ENCODE data around the gene PRRC2C. TPM values are rescaled to one million over a fixed set of nuclear protein-coding genes. Genes with fewer than 3 reads are reported as not detected.

PRRC2C gene
- total and polyA plus RNA-seq, 2 experiments from 2014 or later = 70.0 to 83.3 TPM

DNA sequence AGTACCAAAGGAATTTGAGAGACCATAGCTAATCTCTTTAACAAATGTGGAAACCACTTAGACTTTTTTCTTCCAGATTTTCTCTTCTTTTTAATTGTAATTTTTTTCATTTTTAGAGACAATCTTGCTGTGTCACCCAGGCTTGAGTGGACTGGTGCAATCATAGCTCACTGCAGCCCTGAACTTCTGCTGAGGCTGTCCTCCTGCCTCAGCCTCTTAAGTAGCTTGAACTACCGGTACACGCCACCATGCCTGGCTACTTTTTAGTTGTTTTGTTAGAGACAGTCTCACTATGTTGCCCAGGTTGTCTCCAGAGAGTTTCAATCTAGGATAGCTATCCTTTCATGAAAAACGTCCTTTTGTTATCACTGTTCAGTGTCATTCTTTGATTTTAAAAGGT, 15.0 kb downstream of the PRRC2C start:
- no peak overlapping the region for H3K4me3 ChIP-seq
- H3K4me1 ChIP-seq (ENCODE audit: low read depth) = no peaks in the 10 kb centered on the region
- DNase-seq (ENCODE audit: low read depth in 1 of 2, low spot score in 1 of 2) = no peak
- H3K27ac ChIP-seq = no peak overlapping the region
- H3K27me3 ChIP-seq = no peaks in the 10 kb centered on the region
- no peaks in the 10 kb centered on the region for H3K9me3 ChIP-seq (ENCODE audit: low read depth)
- H3K36me3 ChIP-seq = no peaks in the 10 kb centered on the region
- TF ChIP-seq, protein P1, sequence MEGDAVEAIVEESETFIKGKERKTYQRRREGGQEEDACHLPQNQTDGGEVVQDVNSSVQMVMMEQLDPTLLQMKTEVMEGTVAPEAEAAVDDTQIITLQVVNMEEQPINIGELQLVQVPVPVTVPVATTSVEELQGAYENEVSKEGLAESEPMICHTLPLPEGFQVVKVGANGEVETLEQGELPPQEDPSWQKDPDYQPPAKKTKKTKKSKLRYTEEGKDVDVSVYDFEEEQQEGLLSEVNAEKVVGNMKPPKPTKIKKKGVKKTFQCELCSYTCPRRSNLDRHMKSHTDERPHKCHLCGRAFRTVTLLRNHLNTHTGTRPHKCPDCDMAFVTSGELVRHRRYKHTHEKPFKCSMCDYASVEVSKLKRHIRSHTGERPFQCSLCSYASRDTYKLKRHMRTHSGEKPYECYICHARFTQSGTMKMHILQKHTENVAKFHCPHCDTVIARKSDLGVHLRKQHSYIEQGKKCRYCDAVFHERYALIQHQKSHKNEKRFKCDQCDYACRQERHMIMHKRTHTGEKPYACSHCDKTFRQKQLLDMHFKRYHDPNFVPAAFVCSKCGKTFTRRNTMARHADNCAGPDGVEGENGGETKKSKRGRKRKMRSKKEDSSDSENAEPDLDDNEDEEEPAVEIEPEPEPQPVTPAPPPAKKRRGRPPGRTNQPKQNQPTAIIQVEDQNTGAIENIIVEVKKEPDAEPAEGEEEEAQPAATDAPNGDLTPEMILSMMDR (IDR thresholded peaks at IDR 0.05; ENCODE audit: low read depth, low read length) = no peak

DNA sequence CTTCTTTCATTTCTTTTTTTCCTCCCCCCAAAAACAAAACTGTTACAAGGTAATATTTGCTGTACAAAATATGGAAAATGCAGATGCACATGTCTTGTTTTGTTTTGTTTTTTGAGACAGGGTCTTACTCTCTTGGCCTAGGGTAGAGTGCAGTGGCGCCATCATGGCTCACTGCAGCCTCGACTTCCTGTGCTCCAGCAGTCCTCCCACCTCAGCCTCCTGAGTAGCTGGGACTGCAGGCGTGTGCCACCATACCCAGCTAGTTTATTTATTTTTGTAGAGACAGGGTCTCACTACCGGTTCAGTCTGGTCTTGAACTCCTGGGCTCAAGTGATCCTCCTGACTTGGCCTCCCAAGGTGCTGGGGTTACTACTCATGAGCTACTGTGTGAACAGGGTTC, 15.5 kb downstream of the PRRC2C start:
- Histone ChIP-seq H3K27ac (no peak overlapping the region), H3K4me3 (no peak overlapping the region), H3K9me3 (ENCODE audit: low read depth) (no peaks in the 10 kb centered on the region), H3K36me3 (no peaks in the 10 kb centered on the region), H3K4me1 (ENCODE audit: low read depth) (peaks cover under 1% of the 10 kb centered on the region), H3K27me3 (no peaks in the 10 kb centered on the region)
- TF ChIP-seq, protein P1 (IDR thresholded peaks at IDR 0.05; ENCODE audit: low read depth, low read length) = no peak
- DNase-seq (ENCODE audit: low read depth in 1 of 2, low spot score in 1 of 2) = no peak

DNA sequence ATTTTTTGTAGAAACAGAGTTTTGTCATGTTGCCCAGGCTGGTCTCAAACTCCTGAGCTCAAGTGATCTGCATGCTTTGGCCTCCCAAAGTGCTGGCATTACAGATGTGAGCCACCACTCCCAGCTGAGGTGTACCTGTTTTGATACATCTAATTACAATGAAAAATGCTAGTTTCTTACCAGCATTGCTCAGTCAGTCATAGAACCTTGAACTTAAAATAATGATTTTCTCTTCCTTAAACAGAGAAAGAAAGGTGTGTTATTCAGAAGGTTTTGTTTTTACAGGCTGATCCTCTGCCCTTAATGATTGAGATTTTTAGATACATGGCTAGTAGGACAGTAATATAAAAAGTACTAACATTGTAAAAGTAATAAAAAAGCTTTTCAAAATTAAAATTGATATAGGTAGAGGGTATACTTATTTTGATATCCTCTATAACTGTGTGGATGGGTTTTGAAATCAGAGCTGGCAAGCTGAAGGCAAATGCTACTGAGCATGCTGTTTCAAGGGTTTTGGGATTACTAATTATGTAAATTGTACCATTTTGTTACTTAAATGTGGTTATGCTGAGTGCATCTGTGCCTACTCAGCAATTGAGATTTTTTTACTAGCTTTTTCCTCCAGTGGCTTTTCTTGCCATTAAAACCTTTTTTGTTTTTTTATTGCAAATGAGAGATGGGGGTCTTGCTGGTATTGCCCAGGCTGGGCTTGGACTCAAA, 16.1 kb downstream of the PRRC2C start:
- no peak for DNase-seq (ENCODE audit: low read depth in 1 of 2, low spot score in 1 of 2)
- TF ChIP-seq, protein P1 (IDR thresholded peaks at IDR 0.05; ENCODE audit: low read depth, low read length) = no peak
- Histone ChIP-seq H3K27me3 (no peaks in the 10 kb centered on the region), H3K4me1 (ENCODE audit: low read depth) (peaks cover 7% of the 10 kb centered on the region), H3K9me3 (ENCODE audit: low read depth) (no peaks in the 10 kb centered on the region), H3K27ac (no peak overlapping the region), H3K36me3 (no peaks in the 10 kb centered on the region), H3K4me3 (no peak overlapping the region)

DNA sequence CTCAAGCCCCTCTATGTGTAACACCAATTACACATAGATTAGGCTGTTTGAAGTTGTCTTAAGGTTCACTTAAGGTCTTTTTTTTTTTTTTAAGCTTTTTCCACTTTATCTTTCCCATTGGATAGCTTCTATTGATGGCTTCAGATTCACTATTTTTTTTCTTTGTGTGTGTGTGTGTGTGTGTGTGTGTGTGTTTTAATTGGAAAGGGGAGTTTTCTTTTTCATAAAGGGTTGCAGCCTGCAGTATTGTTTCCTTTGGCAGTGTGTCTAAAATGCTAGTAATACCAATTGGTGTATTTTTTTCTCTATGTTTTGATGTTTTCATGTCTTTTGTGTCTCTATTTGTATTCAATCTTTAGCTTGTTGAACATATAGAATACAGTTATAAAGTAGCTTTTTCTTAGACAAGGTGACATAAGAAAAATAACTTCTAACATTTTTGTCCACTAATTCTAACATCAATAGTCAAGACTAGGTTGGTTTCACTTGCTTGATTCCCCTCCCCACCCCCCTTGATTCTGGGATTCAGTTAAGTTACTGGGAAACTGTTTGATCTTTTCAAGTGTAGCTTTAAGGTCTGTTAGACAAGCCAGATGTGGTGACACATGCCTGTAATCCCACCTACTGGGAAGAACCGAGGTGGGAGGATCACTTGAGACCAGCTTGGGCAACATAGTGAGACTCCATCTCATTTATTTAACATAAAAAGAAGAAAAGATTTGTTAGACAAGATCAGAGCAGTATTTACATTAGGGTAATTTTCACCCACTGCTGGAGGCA, 21.4 kb downstream of the PRRC2C start:
- Histone ChIP-seq H3K27ac (peak overlapping the region; percentile 34), H3K9me3 (ENCODE audit: low read depth) (no peaks in the 10 kb centered on the region), H3K4me1 (ENCODE audit: low read depth) (peaks cover 13% of the 10 kb centered on the region), H3K27me3 (no peaks in the 10 kb centered on the region), H3K36me3 (no peaks in the 10 kb centered on the region), H3K4me3 (no peak overlapping the region)
- TF ChIP-seq, protein P1 (IDR thresholded peaks at IDR 0.05; ENCODE audit: low read depth, low read length) = no peak
- DNase-seq (ENCODE audit: low read depth in 1 of 2, low spot score in 1 of 2) = peak in 1 of 2 donors; percentile 17

DNA sequence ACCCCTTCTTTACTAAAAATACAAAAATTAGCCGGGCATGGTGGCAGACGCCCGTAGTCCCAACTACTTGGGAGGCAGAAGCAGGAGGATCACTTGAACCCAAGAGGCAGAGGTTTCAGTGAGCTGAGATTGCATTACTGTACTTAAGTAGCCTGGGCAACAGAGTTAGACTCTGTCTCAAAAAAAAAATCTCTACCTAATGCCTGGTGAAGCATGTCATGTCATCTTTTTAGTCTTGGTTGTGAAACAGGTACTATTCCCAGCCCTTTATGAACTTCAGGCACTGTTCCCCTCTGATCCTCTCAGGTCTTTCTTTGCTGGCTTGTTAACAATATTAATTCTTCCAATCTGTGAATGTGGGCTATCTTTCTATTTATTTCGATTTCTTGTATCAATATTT, 22.1 kb downstream of the PRRC2C start:
- Histone ChIP-seq H3K9me3 (ENCODE audit: low read depth) (no peaks in the 10 kb centered on the region), H3K4me3 (no peak overlapping the region), H3K27ac (peak overlapping the region; percentile 34), H3K36me3 (no peaks in the 10 kb centered on the region), H3K4me1 (ENCODE audit: low read depth) (peaks cover 13% of the 10 kb centered on the region), H3K27me3 (no peaks in the 10 kb centered on the region)
- TF ChIP-seq, protein P1 (IDR thresholded peaks at IDR 0.05; ENCODE audit: low read depth, low read length) = no peak
- DNase-seq (ENCODE audit: low read depth in 1 of 2, low spot score in 1 of 2) = no peak

Data from cardiac muscle cell (in vitro differentiated cells and primary cell).